WI38 (cell line): ENCODE measurements around the gene LMX1B.

Experiments used
- H3K4me3 ChIP-seq: 2 replicates; pipeline ENCODE4 v1.5.1; 2011; ENCODE audit warnings: low read depth, mild to moderate bottlenecking, control low read depth, low read length
- CTCF ChIP-seq: IDR thresholded peaks from 2 replicates; pipeline ENCODE4 v1.5.1; 2012; ENCODE audit warnings: low read depth, mild to moderate bottlenecking, control low read depth, low read length

The LMX1B gene

GRCh38 chr9:126738553-126738952 is 124.8 kb downstream of the LMX1B start:
- TF ChIP-seq CTCF = no peak
- H3K4me3 ChIP-seq = no peak overlapping the region

DNA sequence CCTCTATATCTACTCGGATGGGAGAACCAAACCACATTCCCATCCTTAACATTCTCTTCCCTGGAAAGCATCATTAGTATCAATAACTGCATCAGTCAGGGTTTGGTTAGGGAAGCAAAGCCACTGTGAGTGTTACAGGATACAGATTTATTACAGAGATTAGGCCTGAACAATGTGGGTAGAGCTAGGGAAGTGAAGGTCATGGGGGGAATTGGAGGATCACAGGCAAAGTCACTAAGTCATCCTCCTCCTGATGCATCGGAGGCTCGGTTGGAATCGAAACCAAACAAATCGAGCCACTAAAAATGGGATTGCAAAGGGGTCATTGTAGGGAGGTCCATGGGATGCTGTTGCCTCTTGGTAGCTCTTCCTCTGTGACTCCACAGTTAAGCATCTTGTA is 129.3 kb downstream of the LMX1B start:
- no peak overlapping the region for H3K4me3 ChIP-seq
- no peak for TF ChIP-seq CTCF

DNA sequence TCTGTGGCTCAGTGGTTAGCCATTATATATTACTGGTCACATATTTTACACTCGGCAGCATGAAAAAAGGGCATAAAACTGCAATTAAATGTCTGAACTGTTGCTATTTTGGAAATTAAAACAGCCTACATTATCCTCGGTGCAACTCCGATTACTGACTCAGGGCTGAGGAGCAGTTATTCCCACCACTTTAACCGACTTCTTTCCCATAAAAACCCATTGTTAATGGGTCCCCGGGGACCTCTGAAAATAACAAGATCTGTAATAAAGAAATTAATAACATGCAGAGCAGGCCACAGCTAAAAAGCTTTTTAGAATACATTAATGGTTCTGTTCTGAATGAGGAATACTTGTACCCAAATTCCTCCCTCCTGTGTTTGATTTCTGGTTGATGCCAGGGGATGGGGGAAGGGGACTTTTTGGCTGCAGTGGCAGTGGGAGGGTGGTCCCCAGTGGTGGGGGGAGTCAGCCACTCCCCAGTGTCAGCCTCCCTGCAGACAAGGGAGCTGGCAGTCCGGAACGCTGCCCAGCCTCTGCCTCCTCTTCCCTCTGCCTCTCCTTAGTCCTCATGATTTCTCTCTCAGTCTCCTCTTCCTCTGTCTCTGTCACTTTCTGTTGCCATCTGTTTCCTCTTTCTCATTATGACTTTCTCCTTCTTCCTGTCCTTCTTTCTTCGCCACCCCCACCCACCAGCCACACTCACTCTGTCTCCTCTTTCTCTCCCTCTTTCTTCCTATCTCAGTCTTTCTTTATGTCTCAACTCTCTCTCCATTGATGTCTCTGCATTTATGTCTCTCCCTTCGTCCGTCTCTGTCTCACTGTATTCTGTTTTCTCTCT is 132.1 kb downstream of the LMX1B start:
- no peak overlapping the region for H3K4me3 ChIP-seq
- no peak for TF ChIP-seq CTCF
